ENCODE results near the gene SYNJ1. TPM values are rescaled to one million over a fixed set of nuclear protein-coding genes. Genes with fewer than 3 reads are reported as not detected.
A peak's percentile ranks its signal among the peaks of the same experiment; 100 is the strongest.

Gene SYNJ1
- total and polyA plus RNA-seq, 2 of the 13 experiments (the other 11 are each of a cell fraction or from before 2014, with no cell fraction given) = 2.0 to 2.7 TPM

- TF ChIP-seq DZIP1 (CRISPR knock-in tag; IDR thresholded peaks at IDR 0.05) = peak; percentile 6; the same call in 1 of the 2 replicates
- TF ChIP-seq LCORL (IDR thresholded peaks at IDR 0.05) = no peak
- TF ChIP-seq LCORL (CRISPR knock-in tag; IDR thresholded peaks at IDR 0.05) = 0 out of 2 replicates have a peak, but pooled peaks have one; percentile 20
- no peak for TF ChIP-seq CC2D1A (CRISPR knock-in tag; IDR thresholded peaks at IDR 0.05)
- TF ChIP-seq MIER2 (CRISPR knock-in tag; IDR thresholded peaks at IDR 0.05) = no peak
- TF ChIP-seq ARNTL (CRISPR knock-in tag; IDR thresholded peaks at IDR 0.05) = no peak
- TF ChIP-seq WIZ (CRISPR knock-in tag; IDR thresholded peaks at IDR 0.05) = no peak
- peak; percentile 57; the same call in 1 of the 2 replicates for TF ChIP-seq ZZZ3 (CRISPR knock-in tag; IDR thresholded peaks at IDR 0.05; ENCODE audit: borderline replicate concordance)
- TF ChIP-seq RBAK (CRISPR knock-in tag; IDR thresholded peaks at IDR 0.05) = no peak
- no peak for TF ChIP-seq CREB3 (CRISPR knock-in tag; IDR thresholded peaks at IDR 0.05)
- no peak for TF ChIP-seq MLLT10 (CRISPR knock-in tag; IDR thresholded peaks at IDR 0.05)
- no peak for TF ChIP-seq CEBPB (IDR thresholded peaks at IDR 0.05; ENCODE audit: borderline replicate concordance, low read depth, low read length)
- no peak for TF ChIP-seq EZH2 (conservative IDR thresholded peaks at IDR 0.05; ENCODE audit: low read depth, low read length)
- TF ChIP-seq SKI (IDR thresholded peaks at IDR 0.05; ENCODE audit: partially characterized antibody) = peak; percentile 58
- TF ChIP-seq CHD4 (IDR thresholded peaks at IDR 0.05; ENCODE audit: borderline replicate concordance, low read length) = no peak
- peak; percentile 84 for TF ChIP-seq ZBTB25 (CRISPR knock-in tag; IDR thresholded peaks at IDR 0.05)
- peak; percentile 43 for TF ChIP-seq ZNF281 (CRISPR knock-in tag; IDR thresholded peaks at IDR 0.05; ENCODE audit: borderline replicate concordance)
- TF ChIP-seq CBFB (CRISPR knock-in tag; IDR thresholded peaks at IDR 0.05) = no peak
Observed at GRCh38 chr21:32612075-32612998, 115.5 kb downstream of the SYNJ1 start, which contains the start of gene CFAP298 (continued).
